Measurements from ENCODE around the gene GRK6.

- TF ChIP-seq CEBPB (IDR thresholded peaks at IDR 0.05) (no peak), RAD21 (IDR thresholded peaks at IDR 0.05; ENCODE audit: low read depth) (no peak), TCF12 (IDR thresholded peaks at IDR 0.05; ENCODE audit: low read depth) (no peak), TAF1 (IDR thresholded peaks at IDR 0.05; ENCODE audit: low read depth) (no peak), EP300 (IDR thresholded peaks at IDR 0.05; ENCODE audit: borderline replicate concordance) (no peak), MAX (IDR thresholded peaks at IDR 0.05) (no peak), NFIC (IDR thresholded peaks at IDR 0.05) (no peak), TEAD4 (IDR thresholded peaks at IDR 0.05) (no peak), YY1 (IDR thresholded peaks at IDR 0.05; ENCODE audit: low read depth) (no peak), CREB1 (IDR thresholded peaks at IDR 0.05; ENCODE audit: low read depth) (no peak)
- TF ChIP-seq, protein P1, sequence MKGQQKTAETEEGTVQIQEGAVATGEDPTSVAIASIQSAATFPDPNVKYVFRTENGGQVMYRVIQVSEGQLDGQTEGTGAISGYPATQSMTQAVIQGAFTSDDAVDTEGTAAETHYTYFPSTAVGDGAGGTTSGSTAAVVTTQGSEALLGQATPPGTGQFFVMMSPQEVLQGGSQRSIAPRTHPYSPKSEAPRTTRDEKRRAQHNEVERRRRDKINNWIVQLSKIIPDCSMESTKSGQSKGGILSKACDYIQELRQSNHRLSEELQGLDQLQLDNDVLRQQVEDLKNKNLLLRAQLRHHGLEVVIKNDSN (IDR thresholded peaks at IDR 0.05): no peak
- TF ChIP-seq, protein P2, sequence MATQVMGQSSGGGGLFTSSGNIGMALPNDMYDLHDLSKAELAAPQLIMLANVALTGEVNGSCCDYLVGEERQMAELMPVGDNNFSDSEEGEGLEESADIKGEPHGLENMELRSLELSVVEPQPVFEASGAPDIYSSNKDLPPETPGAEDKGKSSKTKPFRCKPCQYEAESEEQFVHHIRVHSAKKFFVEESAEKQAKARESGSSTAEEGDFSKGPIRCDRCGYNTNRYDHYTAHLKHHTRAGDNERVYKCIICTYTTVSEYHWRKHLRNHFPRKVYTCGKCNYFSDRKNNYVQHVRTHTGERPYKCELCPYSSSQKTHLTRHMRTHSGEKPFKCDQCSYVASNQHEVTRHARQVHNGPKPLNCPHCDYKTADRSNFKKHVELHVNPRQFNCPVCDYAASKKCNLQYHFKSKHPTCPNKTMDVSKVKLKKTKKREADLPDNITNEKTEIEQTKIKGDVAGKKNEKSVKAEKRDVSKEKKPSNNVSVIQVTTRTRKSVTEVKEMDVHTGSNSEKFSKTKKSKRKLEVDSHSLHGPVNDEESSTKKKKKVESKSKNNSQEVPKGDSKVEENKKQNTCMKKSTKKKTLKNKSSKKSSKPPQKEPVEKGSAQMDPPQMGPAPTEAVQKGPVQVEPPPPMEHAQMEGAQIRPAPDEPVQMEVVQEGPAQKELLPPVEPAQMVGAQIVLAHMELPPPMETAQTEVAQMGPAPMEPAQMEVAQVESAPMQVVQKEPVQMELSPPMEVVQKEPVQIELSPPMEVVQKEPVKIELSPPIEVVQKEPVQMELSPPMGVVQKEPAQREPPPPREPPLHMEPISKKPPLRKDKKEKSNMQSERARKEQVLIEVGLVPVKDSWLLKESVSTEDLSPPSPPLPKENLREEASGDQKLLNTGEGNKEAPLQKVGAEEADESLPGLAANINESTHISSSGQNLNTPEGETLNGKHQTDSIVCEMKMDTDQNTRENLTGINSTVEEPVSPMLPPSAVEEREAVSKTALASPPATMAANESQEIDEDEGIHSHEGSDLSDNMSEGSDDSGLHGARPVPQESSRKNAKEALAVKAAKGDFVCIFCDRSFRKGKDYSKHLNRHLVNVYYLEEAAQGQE (IDR thresholded peaks at IDR 0.05; ENCODE audit: low read depth): no peak
Observed at GRCh38 chr5:177428574-177429217, 2.2 kb downstream of the GRK6 start.

Measured in Ishikawa (cell line).